D341Med (cell line): ENCODE measurements around the gene YWHAQ.
A peak's percentile ranks its signal among the peaks of the same experiment; 100 is the strongest.
"Not testable (repeated sequence)": the region's sequence is repeated elsewhere in the genome, so short reads cannot be mapped to it uniquely, and the experiment has no call there.

Source experiments
- DNase-seq: peaks from one replicate; pipeline ENCODE4 v3.0.0; 2012; ENCODE audit warnings: low spot score

The YWHAQ gene

DNA sequence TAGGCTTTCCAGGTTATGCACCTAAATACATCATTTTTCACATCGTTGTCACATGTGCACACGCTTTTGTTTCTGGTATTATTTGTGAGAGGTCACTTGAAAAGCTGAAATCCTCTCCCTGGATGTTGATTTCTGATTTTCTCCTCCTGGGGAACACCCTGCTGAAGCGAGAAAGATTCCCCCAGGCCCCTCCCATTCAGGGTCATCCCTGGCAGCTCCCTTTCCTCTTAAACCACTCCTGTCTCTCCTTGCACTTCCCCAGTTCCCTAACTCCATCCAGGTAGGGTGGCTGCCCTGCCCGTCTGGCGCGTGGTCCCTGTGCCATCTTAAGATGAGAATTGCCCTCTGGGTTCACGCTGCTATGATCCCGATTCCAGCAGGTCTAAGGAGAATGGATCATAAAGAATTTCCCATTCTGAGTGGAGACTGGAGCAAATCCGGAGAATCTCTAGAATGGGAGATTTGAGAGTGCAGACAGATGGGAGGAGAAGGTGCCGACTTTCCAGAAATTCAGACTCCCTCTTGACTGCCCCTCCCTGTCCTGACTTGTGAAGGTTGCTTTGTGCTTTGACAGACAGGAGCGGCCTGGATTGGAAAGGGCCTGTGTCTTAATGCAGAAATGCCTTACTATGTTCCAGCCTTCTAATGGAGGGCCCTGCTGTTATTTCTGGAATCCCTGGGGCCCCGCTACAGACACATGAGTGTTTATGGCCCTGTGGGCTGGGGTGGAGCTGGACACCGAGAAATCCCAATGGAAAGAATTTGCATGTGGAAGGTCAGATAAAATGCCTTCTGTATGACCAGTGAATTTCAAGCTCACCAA, 1.3 kb upstream of the YWHAQ start:
- no peak for DNase-seq

GRCh38 chr2:9631553-9631819, 689 bp upstream of the YWHAQ start:
- DNase-seq, result no peak

GRCh38 chr2:9630117-9630735, 571 bp downstream of the YWHAQ start:
- peak; percentile 85 for DNase-seq

DNA sequence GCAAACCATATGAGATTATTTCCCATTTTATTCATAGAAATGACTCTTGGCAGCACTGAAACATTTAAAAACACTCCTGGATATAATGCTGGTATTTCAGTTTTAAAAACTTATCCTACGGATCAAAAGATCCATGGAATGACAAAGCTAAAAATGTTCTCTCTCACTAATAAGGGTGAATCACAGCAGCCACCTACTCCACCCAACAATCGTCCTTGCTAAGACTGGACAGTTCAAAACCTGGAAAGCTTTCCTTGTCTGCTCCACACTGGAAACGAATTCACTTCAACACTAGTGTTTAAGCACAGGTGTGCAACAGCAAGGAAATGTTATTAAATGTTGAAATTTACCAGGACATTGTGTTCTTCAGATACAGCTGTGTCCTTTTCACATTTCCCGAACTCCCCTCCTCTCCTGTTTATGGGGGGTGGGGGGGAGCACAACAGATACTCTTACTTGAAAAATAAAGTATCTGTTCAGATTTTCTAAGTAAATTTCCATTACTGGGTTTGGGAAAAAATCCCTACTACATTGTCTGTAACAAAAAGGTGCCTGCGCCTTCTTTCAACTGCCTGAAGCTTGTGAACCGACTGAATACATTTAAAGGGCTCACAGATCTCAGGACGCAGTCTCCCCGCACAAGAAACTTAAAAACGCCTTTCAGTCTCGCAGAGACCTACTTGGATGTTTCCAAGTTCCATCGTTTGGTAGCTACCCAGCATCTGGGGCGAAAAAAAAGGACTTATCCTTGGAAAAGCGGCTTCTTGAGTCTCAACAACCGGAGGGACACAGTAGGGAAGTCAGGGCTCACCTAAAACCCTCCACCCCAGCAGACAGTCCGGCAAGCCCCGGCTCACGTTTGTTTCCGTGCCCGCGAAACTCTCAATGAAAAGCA, 1.3 kb downstream of the YWHAQ start:
- DNase-seq, result no peak

- DNase-seq, result no peak
Measured at GRCh38 chr2:9627310-9627709, 3.5 kb downstream of the YWHAQ start.

GRCh38 chr2:9623151-9623550, 7.6 kb downstream of the YWHAQ start:
- DNase-seq, result no peak

- not testable (repeated sequence) for DNase-seq
Measured at GRCh38 chr2:9621655-9622054, 9.1 kb downstream of the YWHAQ start.

DNA sequence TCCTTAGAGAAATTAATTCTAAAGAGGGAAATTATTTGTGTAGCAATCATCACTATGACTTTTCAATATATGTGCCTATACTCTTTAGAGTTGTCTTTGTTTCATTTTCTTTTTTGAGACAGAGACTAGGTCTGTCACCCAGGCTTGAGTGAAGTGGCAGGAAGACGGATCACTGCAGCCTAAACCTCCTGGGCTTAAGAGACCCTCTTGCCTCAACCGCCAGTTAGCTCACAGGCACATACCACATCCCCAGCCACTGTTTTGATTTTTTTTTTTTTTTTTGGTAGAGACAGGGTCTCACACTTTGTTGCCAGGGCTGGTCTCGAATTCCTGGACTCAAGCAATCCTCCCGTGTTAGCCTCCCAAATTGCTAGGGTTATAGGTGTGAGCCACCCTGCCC, 12.4 kb downstream of the YWHAQ start:
- DNase-seq, result no peak

GRCh38 chr2:9617749-9618148, 13.0 kb downstream of the YWHAQ start:
- no peak for DNase-seq

- DNase-seq, result no peak
Measured at GRCh38 chr2:9617296-9617695, 13.5 kb downstream of the YWHAQ start.

- DNase-seq, result no peak
Measured at GRCh38 chr2:9614562-9614961, 16.2 kb downstream of the YWHAQ start.

GRCh38 chr2:9613291-9613690, 17.5 kb downstream of the YWHAQ start:
- DNase-seq, result no peak

DNA sequence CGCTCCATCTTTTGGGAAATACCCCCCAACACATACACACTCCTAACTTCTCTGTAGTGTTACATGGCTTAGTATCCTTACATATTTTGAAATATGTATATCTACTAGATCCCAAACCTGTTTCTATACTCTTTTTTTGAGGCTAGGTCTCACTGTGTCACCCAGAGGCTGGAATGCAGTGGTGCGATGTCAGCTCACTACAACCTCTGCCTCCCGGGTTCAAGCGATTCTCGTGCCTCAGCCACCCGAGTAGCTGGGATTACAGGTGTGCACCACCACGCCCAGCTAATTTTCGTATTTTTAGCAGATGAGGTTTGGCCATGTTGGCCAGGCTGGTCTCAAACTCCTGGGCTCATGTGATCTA, 19.3 kb downstream of the YWHAQ start:
- not testable (repeated sequence) for DNase-seq

GRCh38 chr2:9610781-9611548, 19.8 kb downstream of the YWHAQ start:
- DNase-seq, result no peak

- DNase-seq, result not testable (repeated sequence)
Measured at GRCh38 chr2:9608491-9608890, 22.3 kb downstream of the YWHAQ start.

DNA sequence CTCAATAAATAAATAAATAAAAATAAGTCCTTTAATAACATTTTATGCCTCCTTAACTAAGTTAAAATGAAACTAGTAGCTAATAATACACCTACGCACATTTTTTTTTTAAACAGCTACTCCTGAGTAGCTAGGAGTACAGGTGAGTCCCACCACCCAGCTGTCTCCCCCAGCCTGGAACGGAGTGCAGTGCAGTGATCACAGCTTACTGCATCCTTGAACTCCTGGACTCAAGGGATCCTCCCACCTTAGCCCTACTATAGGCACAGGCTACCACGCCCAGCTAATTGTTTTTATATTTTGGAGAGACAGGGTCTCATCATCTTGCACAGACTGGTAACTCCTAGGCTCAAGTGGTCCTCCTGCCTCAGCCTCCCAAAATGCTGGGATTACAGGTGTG, 28.4 kb downstream of the YWHAQ start:
- DNase-seq, result no peak

- no peak for DNase-seq
Measured at GRCh38 chr2:9601397-9601796, 29.4 kb downstream of the YWHAQ start.

- no peak for DNase-seq
Measured at GRCh38 chr2:9599430-9599829, 31.4 kb downstream of the YWHAQ start.

DNA sequence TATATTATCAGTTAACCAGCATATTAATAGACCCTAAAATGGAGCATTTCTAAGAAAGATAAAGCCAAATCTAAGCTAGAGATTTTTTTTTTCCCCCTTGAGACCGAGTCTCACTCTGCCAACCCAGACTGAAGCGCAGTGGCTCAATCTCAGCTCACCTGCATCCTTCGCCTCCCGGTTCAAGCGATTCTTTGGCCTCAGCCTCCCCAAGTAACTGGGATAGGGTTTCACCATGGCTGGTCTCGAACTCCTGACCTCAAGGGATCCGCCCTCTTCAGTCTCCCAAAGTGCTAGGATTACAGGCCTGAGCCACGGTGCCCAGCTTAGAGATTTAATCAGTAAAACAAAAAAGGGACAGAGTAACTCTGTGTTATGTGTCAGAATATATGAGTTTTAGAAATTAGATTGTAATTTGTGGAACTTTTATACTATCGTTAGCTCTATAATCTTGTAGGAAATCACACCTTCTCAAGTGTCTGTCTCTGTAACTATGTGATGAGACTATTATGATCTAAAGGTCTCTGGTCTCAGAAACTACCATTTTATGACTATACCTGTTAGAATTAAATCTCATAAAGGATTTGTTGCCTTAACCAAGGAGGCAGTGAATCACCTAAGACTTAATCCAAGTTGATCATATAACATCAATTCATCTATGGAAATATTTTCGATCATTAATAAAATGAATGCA, 34.0 kb downstream of the YWHAQ start:
- no peak for DNase-seq

DNA sequence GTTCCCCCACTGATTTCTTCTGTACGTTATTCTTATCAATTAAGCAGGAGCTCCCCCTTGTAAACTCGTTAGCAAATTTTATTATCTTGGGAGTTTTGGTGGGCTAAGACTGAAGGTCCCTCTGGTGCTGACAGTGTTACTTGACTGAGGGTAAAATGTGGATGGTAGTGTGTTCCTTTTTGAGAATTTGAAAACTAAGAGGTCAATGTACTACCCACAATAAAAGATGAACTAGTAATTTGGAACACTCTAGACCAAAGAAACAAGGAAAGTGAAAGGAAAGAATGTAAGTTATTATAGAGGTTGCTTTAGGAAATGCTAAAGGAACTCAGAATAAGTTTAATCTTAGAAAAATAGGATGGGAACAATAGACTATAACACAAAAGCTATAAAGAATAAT, 35.1 kb downstream of the YWHAQ start:
- DNase-seq, result no peak

DNA sequence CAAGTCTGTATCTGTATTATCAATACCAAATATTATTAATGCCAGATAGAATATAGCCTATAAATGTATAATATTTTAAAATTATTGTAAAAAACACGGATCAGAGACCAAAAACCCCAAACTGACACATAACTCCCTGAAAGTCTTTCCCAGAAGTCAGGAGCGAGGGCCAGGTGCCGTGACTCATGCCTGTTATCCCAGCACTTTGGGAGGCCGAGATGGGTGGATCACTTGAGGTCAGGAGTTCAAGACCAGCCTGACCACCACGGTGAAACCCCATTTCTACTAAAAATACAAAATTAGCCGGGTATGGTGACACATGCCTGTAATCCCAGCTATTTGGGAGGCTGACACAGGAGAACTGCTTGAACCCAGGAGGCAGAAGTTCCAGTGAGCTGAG, 35.5 kb downstream of the YWHAQ start:
- not testable (repeated sequence) for DNase-seq
